ENCODE results near the gene ANKRD2.

GRCh38 chr10:97525683-97526110 is 46.9 kb upstream of the ANKRD2 start:
- TF ChIP-seq CTCF (conservative IDR thresholded peaks at IDR 0.05 in 1 of 2, IDR thresholded peaks at IDR 0.05 in 1 of 2; ENCODE audit: low read depth in 1 of 2, low read length in 2 of 2), result no peak
- TF ChIP-seq EZH2 (IDR thresholded peaks at IDR 0.05; ENCODE audit: low read length, missing control alignments), result no peak
